GM15510 (cell line): ENCODE results near the gene WDR54.
A peak's percentile ranks its signal among the peaks of the same experiment; 100 is the strongest.

Experiments used
- POLR2A ChIP-seq: IDR thresholded peaks from 3 replicates; pipeline ENCODE4 v1.6.1; 2011; ENCODE audit warnings: borderline replicate concordance; ENCODE audit not compliant: insufficient read length; ENCODE audit errors: extremely low read depth

Gene WDR54

GRCh38 chr2:74391580-74392448, 29.7 kb upstream of the WDR54 start:
- peak; percentile 77 for TF ChIP-seq POLR2A

GRCh38 chr2:74392449-74392743, 29.1 kb upstream of the WDR54 start:
- TF ChIP-seq POLR2A: no peak

GRCh38 chr2:74393525-74393924, 28.0 kb upstream of the WDR54 start:
- TF ChIP-seq POLR2A: no peak

DNA sequence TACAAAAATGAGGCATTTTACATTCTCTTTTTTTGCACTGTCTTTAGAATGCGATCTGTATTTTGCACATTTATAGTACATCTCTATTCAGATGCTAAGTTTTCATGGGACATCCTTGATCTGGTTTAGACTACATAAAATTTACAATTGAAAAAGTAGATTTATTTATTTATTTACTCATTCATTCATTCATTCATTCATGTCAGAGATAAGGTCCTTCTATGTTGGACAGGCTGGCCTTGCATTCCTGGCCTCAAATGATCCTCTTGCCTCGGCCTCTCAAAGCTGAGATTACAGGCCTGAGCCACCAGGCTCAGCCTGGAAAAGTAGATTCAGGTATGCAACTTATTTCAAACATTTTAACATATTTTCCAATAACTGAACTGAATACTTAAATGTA, 25.4 kb upstream of the WDR54 start:
- TF ChIP-seq POLR2A: no peak

DNA sequence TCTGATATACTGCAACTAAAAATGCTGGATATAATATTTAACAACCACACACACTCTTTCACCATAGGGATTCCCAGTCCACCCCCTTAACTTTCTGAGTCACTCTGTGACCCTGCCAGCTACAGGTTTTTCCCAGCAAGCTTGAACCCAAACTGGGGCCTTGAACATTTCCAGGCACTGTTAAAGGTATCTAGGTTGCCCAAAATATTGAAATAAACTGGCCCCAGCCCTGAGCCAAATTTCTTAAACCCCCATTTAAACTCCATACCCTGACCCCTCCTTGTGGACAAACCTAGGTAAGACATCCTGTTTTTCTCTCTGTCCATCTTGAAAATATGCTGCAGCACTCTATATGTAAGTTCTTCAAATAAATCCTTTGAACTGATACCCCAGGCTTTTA, 21.7 kb upstream of the WDR54 start:
- no peak for TF ChIP-seq POLR2A

GRCh38 chr2:74401891-74402290, 19.6 kb upstream of the WDR54 start:
- TF ChIP-seq POLR2A: no peak

DNA sequence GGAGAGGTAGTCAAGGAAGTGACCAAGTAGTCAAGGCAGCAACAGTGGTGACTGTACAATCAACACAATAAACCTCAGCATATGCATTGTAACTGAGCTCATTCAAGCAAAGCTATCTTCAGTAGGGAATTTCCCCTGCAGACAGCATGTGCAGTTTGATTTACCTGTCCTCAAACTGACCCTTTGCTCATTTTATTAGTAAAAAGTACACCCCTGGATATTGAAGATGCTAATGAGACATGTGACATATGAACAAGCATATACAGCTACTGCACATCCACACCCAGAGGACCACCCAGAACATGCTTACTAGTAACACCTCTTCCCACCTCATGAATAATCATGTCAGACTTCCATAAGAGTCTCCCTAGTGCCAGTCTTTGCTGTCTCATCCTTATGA, 15.5 kb upstream of the WDR54 start:
- TF ChIP-seq POLR2A: no peak

DNA sequence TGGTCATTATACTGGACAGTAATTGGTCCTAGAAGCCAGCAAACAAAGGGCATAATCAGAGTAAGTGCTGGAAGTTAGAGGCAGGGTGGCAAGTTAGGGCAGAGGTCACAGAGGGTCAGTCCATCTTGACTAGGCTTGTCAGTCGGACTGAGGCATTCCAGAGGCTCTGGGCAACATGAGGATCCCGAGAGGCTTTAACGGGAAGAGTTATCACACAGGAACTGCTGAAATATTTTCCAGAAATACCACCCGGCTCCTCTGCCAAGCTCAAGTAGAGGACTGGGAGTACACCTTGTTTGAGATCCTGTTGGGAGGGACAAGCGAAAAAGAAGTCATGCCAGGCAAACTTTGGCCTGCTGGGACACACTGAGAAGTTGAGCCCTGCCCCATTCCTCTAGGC, 13.8 kb upstream of the WDR54 start:
- no peak for TF ChIP-seq POLR2A

- no peak for TF ChIP-seq POLR2A
Measured at GRCh38 chr2:74413001-74413698, 8.4 kb upstream of the WDR54 start.

- TF ChIP-seq POLR2A: no peak
Measured at GRCh38 chr2:74414441-74414840, 7.1 kb upstream of the WDR54 start.

GRCh38 chr2:74414881-74415761, 6.4 kb upstream of the WDR54 start:
- no peak for TF ChIP-seq POLR2A

DNA sequence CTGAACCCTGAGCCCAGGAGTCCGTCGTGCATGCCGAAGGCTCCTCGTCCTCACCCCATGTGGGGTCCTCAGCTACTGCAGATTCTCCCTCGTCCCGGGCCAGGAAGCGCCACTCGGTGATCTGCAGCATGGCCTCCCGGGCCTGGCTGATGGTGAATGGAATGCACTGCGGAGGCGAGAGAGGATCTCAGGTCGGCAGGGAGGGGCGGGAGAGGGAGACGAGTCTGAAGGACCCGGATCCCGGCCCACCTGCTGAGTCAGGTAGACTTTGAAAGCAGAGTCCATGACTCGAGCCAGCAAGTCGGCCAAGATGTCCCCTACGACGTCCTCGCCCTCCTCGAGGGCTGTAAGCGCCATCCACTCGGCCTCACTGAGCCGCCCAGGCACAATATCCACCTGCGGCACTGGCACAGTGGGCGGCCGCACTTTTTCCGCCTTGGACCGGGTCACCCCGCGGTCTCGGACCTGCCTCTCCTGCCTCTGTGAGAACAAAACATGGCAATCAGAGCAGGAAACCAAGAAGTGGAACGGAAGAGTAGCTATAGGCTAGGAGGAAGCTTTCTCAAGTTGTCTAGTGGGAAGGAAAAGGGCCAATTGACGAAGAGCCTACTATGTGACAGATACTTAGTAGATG, 5.7 kb upstream of the WDR54 start:
- no peak for TF ChIP-seq POLR2A

GRCh38 chr2:74416778-74417177, 4.8 kb upstream of the WDR54 start:
- no peak for TF ChIP-seq POLR2A

- TF ChIP-seq POLR2A: no peak
Measured at GRCh38 chr2:74417197-74417596, 4.3 kb upstream of the WDR54 start.

GRCh38 chr2:74417763-74418162, 3.8 kb upstream of the WDR54 start:
- no peak for TF ChIP-seq POLR2A
